ENCODE measurements around the gene TMEM245. TPM values are rescaled to one million over a fixed set of nuclear protein-coding genes. Genes with fewer than 3 reads are reported as not detected.

The TMEM245 gene
- total RNA-seq, 1 experiment from 2014 or later, result 34.8 TPM

- Histone ChIP-seq H3K9me2 (ENCODE audit: insufficient read depth) (no peaks in the 10 kb centered on the region), H3K4me2 (ENCODE audit: low read length) (0 out of 2 replicates have a peak overlapping the region, but pooled peaks have one; percentile 0), H2AFZ (ENCODE audit: low read depth, low read length, poor library complexity, severe bottlenecking) (no peak overlapping the region), H3K36me3 (ENCODE audit: control insufficient read depth in 1 of 2, insufficient read depth in 2 of 2, low read length in 2 of 2) (peaks cover 4 to 28% of the 10 kb centered on the region in 2 experiments), H3K79me2 (ENCODE audit: insufficient read depth, low read length) (peaks cover 15% of the 10 kb centered on the region), H3K27ac (ENCODE audit: low read depth, low read length) (no peak overlapping the region), H4K20me1 (ENCODE audit: insufficient read depth) (no peaks in the 10 kb centered on the region), H3K4me1 (ENCODE audit: control insufficient read depth in 1 of 2, insufficient read depth in 2 of 2, low read length in 2 of 2) (peaks cover 0 to 11% of the 10 kb centered on the region in 2 experiments; a peak in 2 of 4 replicates), H3K4me3 (replicated peaks in 1 of 2; ENCODE audit: low read depth in 1 of 2, low read length in 2 of 2) (no peak overlapping the region), H3K27me3 (ENCODE audit: insufficient read depth, low read length) (no peaks in the 10 kb centered on the region), H3K9me3 (ENCODE audit: control insufficient read depth in 1 of 2, insufficient read depth in 1 of 2, low read depth in 1 of 2, low read length in 2 of 2) (no peaks in the 10 kb centered on the region), H3K9ac (ENCODE audit: low read length) (no peak overlapping the region)
- ChIA-PET CTCF (no interaction called here), POLR2A (no interaction called here), RAD21 (ENCODE audit: low non-redundant PET in 1 of 2, low total read pairs in 2 of 2, uncharacterized antibody in 2 of 2, unreplicated experiment in 2 of 2) (no interaction called here)
- DNase-seq (ENCODE audit: low read depth, low spot score) (no peak), ATAC-seq (peak; percentile 60; the same call in 1 of the 2 replicates)
- intact Hi-C loops (cut with micrococcal nuclease), result no loop called here
- no peak for TF ChIP-seq ZBTB33 (IDR thresholded peaks at IDR 0.05; ENCODE audit: extremely low read depth, insufficient replicate concordance, low read length)
- TF ChIP-seq MAX (IDR thresholded peaks at IDR 0.05), result no peak
- TF ChIP-seq CTCF (IDR thresholded peaks at IDR 0.05 in 2 of 3, conservative IDR thresholded peaks at IDR 0.05 in 1 of 3; ENCODE audit: borderline replicate concordance in 1 of 3, insufficient read depth in 1 of 3, low read depth in 2 of 3, low read length in 2 of 3), result no peak
- no peak for TF ChIP-seq EZH2phosphoT487 (IDR thresholded peaks at IDR 0.05; ENCODE audit: borderline replicate concordance)
- no TSS peak for BruUV-seq (replicated peaks)
Measured at GRCh38 chr9:109086221-109086620, 33.5 kb downstream of the TMEM245 start.
